Neutrophil (primary cell): Measurements from ENCODE around the gene GOLGA5.

Experiments used
- H3K27ac ChIP-seq: fragments of 200-600 bp; sonication (generic); 2 replicates; pipeline ENCODE4 v1.5.1; 2016; ENCODE audit warnings: mild to moderate bottlenecking, moderate library complexity
- H3K27me3 ChIP-seq: fragments of 200-600 bp; sonication (generic); 2 replicates; pipeline ENCODE4 v1.6.0; 2016; ENCODE audit warnings: mild to moderate bottlenecking
- H3K36me3 ChIP-seq: fragments of 200-600 bp; sonication (generic); 2 replicates; pipeline ENCODE4 v1.5.1; 2017
- H3K4me1 ChIP-seq, 2 experiments: fragments of 200-600 bp in 1 of 2; sonication (generic) in 1 of 2; 1 replicate in 1 of 2; 2 replicates in 1 of 2; pipeline versions ENCODE4 v1.5.1 to v1.6.1; 2013 to 2016; ENCODE audit warnings: low read depth in 1 of 2, low read length in 1 of 2, mild to moderate bottlenecking in 1 of 2, moderate library complexity in 1 of 2; ENCODE audit not compliant: control insufficient read depth in 1 of 2, insufficient read depth in 1 of 2
- H3K4me3 ChIP-seq, 2 experiments: fragments of 200-600 bp in 1 of 2; sonication (generic) in 1 of 2; 1 replicate in 1 of 2; 2 replicates in 1 of 2; pipeline ENCODE4 v1.5.1; 2013 to 2016; ENCODE audit warnings: low read depth in 1 of 2, low read length in 1 of 2, mild to moderate bottlenecking in 1 of 2, moderate library complexity in 1 of 2
- H3K9me3 ChIP-seq: fragments of 200-600 bp; sonication (generic); 2 replicates; pipeline ENCODE4 v1.5.1; 2016
- CTCF ChIP-seq: fragments of 200-600 bp; sonication (generic); IDR thresholded peaks from 2 replicates; pipeline ENCODE4 v1.5.1; 2016; ENCODE audit warnings: antibody characterized with exemption

GOLGA5 gene

DNA sequence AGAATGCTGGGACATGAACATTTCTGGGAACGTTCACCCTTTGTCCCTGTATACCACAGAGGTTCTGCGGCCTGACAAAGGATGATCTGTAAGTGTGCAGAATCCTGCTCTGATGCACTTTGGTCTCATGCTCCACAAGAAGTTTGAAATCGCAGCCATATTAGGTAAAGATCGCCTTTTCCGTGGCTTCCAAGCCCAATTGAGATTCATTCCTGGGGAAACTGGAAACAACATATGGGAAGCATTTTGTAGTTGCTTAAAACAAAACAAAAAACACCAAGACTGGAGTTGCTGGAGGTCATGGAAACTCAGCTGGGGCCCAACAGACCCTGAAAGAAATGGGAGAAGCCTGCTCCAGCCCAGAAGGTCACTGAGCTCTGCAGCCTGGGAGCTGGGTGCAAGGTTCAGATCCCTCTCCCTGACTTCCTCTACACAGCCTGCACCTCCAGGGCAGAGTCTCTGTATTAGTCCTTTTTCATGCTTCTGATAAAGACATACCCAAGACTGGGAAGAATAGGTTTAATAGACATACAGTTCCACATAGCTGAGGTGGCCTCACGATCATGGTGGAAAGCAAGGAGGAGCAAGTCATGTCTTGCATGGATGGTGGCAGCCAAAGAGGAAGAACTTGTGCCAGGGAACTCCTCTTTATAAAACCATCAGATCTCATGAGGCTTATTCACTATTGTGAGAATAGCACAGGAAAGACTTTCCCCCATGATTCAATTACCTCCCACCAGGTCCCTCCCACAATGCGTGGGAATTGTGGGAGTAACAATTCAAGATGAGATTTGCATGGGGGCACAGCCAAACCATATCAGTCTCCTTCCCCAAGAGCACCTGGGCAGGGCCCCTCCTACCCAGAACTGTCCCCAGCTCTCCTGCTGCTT, 68.0 kb downstream of the GOLGA5 start:
- no peaks in the 10 kb centered on the region for H3K27me3 ChIP-seq
- no peaks in the 10 kb centered on the region for H3K9me3 ChIP-seq
- no peak overlapping the region for H3K27ac ChIP-seq
- TF ChIP-seq CTCF, result no peak
- H3K4me3 ChIP-seq, result no peak overlapping the region
- H3K36me3 ChIP-seq, result no peaks in the 10 kb centered on the region
- H3K4me1 ChIP-seq, result no peaks in the 10 kb centered on the region

- H3K4me3 ChIP-seq, result no peak overlapping the region
- H3K36me3 ChIP-seq, result no peaks in the 10 kb centered on the region
- H3K27me3 ChIP-seq, result no peaks in the 10 kb centered on the region
- no peaks in the 10 kb centered on the region for H3K9me3 ChIP-seq
- no peak for TF ChIP-seq CTCF
- H3K27ac ChIP-seq, result no peak overlapping the region
- H3K4me1 ChIP-seq, result no peaks in the 10 kb centered on the region
Measured at GRCh38 chr14:92863286-92864080, 69.4 kb downstream of the GOLGA5 start.

DNA sequence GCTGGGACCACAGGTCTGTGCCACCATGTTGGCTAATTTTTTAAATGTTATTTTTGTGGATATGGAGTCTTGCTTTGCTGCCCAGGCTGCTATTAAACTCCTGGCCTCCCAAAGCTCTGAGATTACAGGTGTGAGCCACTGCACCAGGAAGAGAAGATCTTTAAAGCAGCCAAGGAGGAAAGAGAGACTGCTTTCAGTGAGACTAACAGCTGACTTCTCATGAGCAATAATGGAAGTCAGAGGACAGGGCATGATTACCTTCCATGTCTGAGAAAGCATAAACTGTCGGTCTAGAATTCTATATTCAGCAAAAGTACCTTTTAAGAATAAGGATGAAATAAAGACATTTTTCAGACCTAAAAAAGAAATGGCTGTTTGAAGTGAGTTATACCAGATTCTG, 71.6 kb downstream of the GOLGA5 start:
- Histone ChIP-seq H3K27me3 (no peaks in the 10 kb centered on the region), H3K9me3 (no peaks in the 10 kb centered on the region), H3K4me1 (no peaks in the 10 kb centered on the region), H3K36me3 (no peaks in the 10 kb centered on the region), H3K27ac (no peak overlapping the region), H3K4me3 (no peak overlapping the region)
- TF ChIP-seq CTCF, result no peak

DNA sequence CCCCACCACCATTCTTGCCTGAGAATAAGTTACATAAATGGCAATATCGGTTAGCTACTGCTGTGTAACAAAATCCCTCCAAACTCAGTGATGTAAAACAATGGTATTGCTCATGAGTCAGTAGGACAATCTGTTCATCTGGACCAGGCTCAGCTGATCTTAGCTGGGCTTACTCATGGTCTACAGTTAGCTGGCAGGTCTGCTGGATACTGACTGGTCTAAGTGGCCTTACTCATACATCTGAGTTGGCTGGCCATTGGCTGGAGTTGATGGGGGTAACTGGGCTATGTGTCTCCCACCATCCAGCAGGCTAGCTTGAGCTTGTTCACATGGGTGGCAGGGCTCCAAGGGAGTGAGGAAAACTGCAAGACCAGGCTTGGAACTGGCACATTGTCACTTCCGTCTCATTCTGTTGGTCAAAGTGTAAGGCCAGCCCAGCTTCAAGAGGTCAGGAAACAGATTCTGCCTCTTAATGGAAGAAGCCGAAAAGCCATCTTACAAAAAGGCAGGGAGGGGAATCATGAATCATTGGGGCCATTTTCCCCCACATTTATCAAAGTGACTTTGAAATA, 72.2 kb downstream of the GOLGA5 start:
- TF ChIP-seq CTCF, result no peak
- Histone ChIP-seq H3K4me3 (no peak overlapping the region), H3K27ac (no peak overlapping the region)

GRCh38 chr14:92866901-92867865, 73.1 kb downstream of the GOLGA5 start:
- no peaks in the 10 kb centered on the region for H3K9me3 ChIP-seq
- H3K36me3 ChIP-seq, result no peaks in the 10 kb centered on the region
- no peak overlapping the region for H3K4me3 ChIP-seq
- no peak overlapping the region for H3K27ac ChIP-seq
- TF ChIP-seq CTCF, result no peak
- H3K4me1 ChIP-seq, result no peaks in the 10 kb centered on the region
- H3K27me3 ChIP-seq, result no peaks in the 10 kb centered on the region

More for the DNA sequence above, 72.2 kb downstream of the GOLGA5 start:
- Histone ChIP-seq H3K4me1 (no peaks in the 10 kb centered on the region), H3K36me3 (no peaks in the 10 kb centered on the region), H3K9me3 (no peaks in the 10 kb centered on the region), H3K27me3 (no peaks in the 10 kb centered on the region)
